ENCODE measurements around the gene TNIK.

DNA sequence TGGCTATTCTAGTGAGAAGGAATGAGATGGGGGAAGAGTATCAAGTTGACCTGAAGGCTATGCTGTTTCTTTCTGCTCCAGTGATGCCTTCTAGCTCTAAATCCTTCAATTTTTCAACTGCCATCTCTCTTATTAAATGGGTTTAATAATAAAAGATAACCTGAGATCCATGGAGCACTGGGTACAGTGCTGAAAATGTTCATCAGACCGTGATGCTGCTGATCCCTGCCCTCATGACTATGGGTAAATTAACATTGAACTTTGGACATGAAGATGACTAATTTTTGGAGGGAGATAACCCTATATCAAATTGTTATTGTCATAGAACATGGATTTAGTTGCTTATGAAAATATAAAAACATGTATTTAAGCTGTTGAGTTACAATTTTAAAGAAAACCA, 406.0 kb downstream of the TNIK start:
- TF ChIP-seq, protein P1, sequence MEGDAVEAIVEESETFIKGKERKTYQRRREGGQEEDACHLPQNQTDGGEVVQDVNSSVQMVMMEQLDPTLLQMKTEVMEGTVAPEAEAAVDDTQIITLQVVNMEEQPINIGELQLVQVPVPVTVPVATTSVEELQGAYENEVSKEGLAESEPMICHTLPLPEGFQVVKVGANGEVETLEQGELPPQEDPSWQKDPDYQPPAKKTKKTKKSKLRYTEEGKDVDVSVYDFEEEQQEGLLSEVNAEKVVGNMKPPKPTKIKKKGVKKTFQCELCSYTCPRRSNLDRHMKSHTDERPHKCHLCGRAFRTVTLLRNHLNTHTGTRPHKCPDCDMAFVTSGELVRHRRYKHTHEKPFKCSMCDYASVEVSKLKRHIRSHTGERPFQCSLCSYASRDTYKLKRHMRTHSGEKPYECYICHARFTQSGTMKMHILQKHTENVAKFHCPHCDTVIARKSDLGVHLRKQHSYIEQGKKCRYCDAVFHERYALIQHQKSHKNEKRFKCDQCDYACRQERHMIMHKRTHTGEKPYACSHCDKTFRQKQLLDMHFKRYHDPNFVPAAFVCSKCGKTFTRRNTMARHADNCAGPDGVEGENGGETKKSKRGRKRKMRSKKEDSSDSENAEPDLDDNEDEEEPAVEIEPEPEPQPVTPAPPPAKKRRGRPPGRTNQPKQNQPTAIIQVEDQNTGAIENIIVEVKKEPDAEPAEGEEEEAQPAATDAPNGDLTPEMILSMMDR (IDR thresholded peaks at IDR 0.05), result no peak
- no peak for TF ChIP-seq TAF1 (IDR thresholded peaks at IDR 0.05; ENCODE audit: borderline replicate concordance, low read depth, low read length)
- no peak for TF ChIP-seq POLR2AphosphoS5 (IDR thresholded peaks at IDR 0.05; ENCODE audit: low read depth, low read length)
- no peak for TF ChIP-seq RFX5 (IDR thresholded peaks at IDR 0.05; ENCODE audit: low read length)
- TF ChIP-seq, protein P2, sequence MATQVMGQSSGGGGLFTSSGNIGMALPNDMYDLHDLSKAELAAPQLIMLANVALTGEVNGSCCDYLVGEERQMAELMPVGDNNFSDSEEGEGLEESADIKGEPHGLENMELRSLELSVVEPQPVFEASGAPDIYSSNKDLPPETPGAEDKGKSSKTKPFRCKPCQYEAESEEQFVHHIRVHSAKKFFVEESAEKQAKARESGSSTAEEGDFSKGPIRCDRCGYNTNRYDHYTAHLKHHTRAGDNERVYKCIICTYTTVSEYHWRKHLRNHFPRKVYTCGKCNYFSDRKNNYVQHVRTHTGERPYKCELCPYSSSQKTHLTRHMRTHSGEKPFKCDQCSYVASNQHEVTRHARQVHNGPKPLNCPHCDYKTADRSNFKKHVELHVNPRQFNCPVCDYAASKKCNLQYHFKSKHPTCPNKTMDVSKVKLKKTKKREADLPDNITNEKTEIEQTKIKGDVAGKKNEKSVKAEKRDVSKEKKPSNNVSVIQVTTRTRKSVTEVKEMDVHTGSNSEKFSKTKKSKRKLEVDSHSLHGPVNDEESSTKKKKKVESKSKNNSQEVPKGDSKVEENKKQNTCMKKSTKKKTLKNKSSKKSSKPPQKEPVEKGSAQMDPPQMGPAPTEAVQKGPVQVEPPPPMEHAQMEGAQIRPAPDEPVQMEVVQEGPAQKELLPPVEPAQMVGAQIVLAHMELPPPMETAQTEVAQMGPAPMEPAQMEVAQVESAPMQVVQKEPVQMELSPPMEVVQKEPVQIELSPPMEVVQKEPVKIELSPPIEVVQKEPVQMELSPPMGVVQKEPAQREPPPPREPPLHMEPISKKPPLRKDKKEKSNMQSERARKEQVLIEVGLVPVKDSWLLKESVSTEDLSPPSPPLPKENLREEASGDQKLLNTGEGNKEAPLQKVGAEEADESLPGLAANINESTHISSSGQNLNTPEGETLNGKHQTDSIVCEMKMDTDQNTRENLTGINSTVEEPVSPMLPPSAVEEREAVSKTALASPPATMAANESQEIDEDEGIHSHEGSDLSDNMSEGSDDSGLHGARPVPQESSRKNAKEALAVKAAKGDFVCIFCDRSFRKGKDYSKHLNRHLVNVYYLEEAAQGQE (IDR thresholded peaks at IDR 0.05; ENCODE audit: low read depth, low read length), result no peak
- TF ChIP-seq JUND (IDR thresholded peaks at IDR 0.05), result no peak
- TF ChIP-seq RXRA (IDR thresholded peaks at IDR 0.05; ENCODE audit: borderline replicate concordance, low read depth), result no peak
- no peak for TF ChIP-seq EZH2phosphoT487 (IDR thresholded peaks at IDR 0.05; ENCODE audit: borderline replicate concordance, low read depth)
- no peak for TF ChIP-seq YY1 (IDR thresholded peaks at IDR 0.05; ENCODE audit: low read depth)
